ENCODE results near the gene RAP2A. TPM values are rescaled to one million over a fixed set of nuclear protein-coding genes. Genes with fewer than 3 reads are reported as not detected.

RAP2A gene
- total RNA-seq, 1 experiment from 2014 or later: 33.4 TPM

DNA sequence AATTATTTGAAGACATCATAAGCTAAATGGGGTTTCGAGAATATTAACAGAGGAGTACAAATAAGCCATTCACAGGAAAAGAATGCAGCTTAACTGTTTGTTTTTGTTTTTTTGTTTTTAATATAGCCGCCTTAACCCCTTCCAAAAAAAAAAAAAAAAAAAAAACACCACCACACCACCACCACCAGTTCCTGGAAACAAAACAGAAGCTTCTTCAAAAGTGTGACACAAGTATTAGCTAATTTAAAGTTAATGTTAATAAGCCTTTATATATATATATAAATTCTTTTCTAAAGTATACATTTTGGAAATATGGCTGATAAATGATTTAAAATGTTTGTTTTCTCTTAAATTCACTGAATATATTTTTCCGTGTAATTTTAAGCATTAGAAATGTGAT is 1.4 kb downstream of the RAP2A start:
- intact Hi-C loops (cut with micrococcal nuclease): loop anchor here (10.0 kb wide), 1 partner anchor 1871 kb away; no protein-coding TSS in a partner anchor
- H3K27ac Mint-ChIP-seq (ENCODE audit: low read depth, unreplicated experiment): peak overlapping the region; percentile 44
- ChIA-PET POLR2A (interaction anchor here (0.6 to 7.3 kb wide), 20 partner anchors 10 to 1828 kb away, joined by 3 to 139 read pairs (median 4); partner anchors contain the start of genes MBNL2 and UGGT2), CTCF (interaction anchor here (0.6 to 3.2 kb wide), 11 partner anchors 13 to 1811 kb away, joined by 3 to 16 read pairs (median 3); no protein-coding TSS in a partner anchor)
- no peaks in the 10 kb centered on the region for H3K27me3 Mint-ChIP-seq (ENCODE audit: insufficient read depth, unreplicated experiment)
- TF ChIP-seq, protein P1, sequence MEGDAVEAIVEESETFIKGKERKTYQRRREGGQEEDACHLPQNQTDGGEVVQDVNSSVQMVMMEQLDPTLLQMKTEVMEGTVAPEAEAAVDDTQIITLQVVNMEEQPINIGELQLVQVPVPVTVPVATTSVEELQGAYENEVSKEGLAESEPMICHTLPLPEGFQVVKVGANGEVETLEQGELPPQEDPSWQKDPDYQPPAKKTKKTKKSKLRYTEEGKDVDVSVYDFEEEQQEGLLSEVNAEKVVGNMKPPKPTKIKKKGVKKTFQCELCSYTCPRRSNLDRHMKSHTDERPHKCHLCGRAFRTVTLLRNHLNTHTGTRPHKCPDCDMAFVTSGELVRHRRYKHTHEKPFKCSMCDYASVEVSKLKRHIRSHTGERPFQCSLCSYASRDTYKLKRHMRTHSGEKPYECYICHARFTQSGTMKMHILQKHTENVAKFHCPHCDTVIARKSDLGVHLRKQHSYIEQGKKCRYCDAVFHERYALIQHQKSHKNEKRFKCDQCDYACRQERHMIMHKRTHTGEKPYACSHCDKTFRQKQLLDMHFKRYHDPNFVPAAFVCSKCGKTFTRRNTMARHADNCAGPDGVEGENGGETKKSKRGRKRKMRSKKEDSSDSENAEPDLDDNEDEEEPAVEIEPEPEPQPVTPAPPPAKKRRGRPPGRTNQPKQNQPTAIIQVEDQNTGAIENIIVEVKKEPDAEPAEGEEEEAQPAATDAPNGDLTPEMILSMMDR (IDR thresholded peaks at IDR 0.05; ENCODE audit: unreplicated experiment): no peak
- H3K4me3 Mint-ChIP-seq (ENCODE audit: unreplicated experiment): peak overlapping the region; percentile 85
- no peaks in the 10 kb centered on the region for H3K9me3 Mint-ChIP-seq (ENCODE audit: unreplicated experiment)
- H3K36me3 Mint-ChIP-seq (ENCODE audit: insufficient read depth, unreplicated experiment): peaks cover 6% of the 10 kb centered on the region
- DNase-seq (ENCODE audit: unreplicated experiment): no peak
- H3K4me1 Mint-ChIP-seq (ENCODE audit: insufficient read depth, unreplicated experiment): peaks cover 22% of the 10 kb centered on the region
- BruUV-seq (replicated peaks): no TSS peak

DNA sequence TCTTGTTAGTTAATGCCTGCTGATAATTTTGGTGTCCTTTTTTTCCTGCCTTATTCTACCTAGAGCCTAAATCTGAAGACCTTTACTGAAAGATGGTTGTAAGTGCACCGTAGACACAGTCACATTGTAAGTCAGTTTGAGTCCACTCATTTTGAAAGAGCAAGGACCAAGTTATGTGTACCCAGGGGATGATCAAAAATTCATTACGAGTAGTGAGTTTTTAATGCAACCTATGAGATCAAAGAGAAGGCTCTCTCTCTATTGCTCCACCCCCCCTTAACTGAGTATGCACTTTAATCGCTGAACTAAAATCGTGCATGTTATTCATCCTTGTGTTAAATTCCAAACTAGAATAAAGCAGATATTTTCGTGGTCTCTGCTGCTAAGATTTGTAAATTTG is 1.8 kb downstream of the RAP2A start:
- BruUV-seq (replicated peaks): no TSS peak
- intact Hi-C loops (cut with micrococcal nuclease): loop anchor here (10.0 kb wide), 1 partner anchor 1871 kb away; no protein-coding TSS in a partner anchor
- peaks cover 6% of the 10 kb centered on the region for H3K36me3 Mint-ChIP-seq (ENCODE audit: insufficient read depth, unreplicated experiment)
- TF ChIP-seq, protein P1 (IDR thresholded peaks at IDR 0.05; ENCODE audit: unreplicated experiment): no peak
- H3K27ac Mint-ChIP-seq (ENCODE audit: low read depth, unreplicated experiment): peak overlapping the region; percentile 44
- H3K9me3 Mint-ChIP-seq (ENCODE audit: unreplicated experiment): no peaks in the 10 kb centered on the region
- H3K27me3 Mint-ChIP-seq (ENCODE audit: insufficient read depth, unreplicated experiment): no peaks in the 10 kb centered on the region
- peaks cover 22% of the 10 kb centered on the region for H3K4me1 Mint-ChIP-seq (ENCODE audit: insufficient read depth, unreplicated experiment)
- POLR2A ChIA-PET: interaction anchor here (0.7 to 7.3 kb wide), 12 partner anchors 10 to 1828 kb away, joined by 3 to 139 read pairs (median 4); partner anchors contain the start of genes MBNL2 and UGGT2
- CTCF ChIA-PET: interaction anchor here (0.6 to 3.2 kb wide), 9 partner anchors 13 to 1988 kb away, joined by 3 to 16 read pairs (median 3); no protein-coding TSS in a partner anchor
- peak; percentile 19 for DNase-seq (ENCODE audit: unreplicated experiment)
- H3K4me3 Mint-ChIP-seq (ENCODE audit: unreplicated experiment): peak overlapping the region; percentile 85

DNA sequence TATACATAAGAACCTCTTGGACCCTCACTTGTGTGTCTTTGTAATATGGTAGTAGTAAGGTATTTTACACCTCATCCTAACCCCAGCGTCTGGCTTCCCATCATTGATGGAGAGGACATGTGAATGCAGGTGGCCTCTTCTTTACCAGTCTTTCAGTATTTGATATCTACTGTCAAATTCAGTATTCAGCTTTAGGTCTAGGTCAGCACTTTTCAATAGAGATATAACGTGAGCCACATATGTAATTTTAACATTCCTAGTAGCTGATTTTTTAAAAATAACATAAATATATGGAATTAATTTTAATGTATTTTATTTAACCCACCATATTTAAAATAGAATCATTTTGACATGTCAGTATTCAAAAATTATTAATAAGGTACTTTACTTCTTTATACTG is 2.9 kb downstream of the RAP2A start:
- H3K4me3 Mint-ChIP-seq (ENCODE audit: unreplicated experiment): peak overlapping the region; percentile 85
- BruUV-seq (replicated peaks): no TSS peak
- POLR2A ChIA-PET: interaction anchor here (0.6 to 7.3 kb wide), 4 partner anchors 22 to 1794 kb away, joined by 3 to 139 read pairs (median 3); partner anchors contain the start of gene MBNL2
- intact Hi-C loops (cut with micrococcal nuclease): loop anchor here (10.0 kb wide), 1 partner anchor 1872 kb away; no protein-coding TSS in a partner anchor
- CTCF ChIA-PET: interaction anchor here (0.5 to 3.2 kb wide), 5 partner anchors 9 to 364 kb away, joined by 3 to 16 read pairs (median 4); no protein-coding TSS in a partner anchor
- H3K36me3 Mint-ChIP-seq (ENCODE audit: insufficient read depth, unreplicated experiment): peaks cover 6% of the 10 kb centered on the region
- no peaks in the 10 kb centered on the region for H3K27me3 Mint-ChIP-seq (ENCODE audit: insufficient read depth, unreplicated experiment)
- no peak for DNase-seq (ENCODE audit: unreplicated experiment)
- TF ChIP-seq, protein P1 (IDR thresholded peaks at IDR 0.05; ENCODE audit: unreplicated experiment): no peak
- H3K27ac Mint-ChIP-seq (ENCODE audit: low read depth, unreplicated experiment): no peak overlapping the region
- peaks cover 24% of the 10 kb centered on the region for H3K4me1 Mint-ChIP-seq (ENCODE audit: insufficient read depth, unreplicated experiment)
- H3K9me3 Mint-ChIP-seq (ENCODE audit: unreplicated experiment): no peaks in the 10 kb centered on the region

DNA sequence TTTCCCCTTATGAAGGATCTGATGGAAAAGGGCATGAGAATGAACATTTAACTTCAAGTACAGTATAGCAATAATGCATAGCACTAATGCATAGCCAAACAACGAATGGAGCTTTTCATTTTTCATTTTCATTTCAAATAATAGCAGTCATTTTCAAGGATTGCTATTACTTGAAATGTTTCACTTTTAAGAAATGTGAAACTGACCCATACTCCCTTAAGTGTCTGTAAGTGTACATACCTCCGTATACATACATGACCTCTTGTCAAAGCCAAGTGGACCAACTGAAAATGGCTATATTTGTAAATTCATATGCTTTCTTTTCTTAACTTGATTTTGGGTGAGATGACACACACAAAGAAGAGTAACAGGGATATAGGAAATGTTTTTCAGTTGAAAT is 3.8 kb downstream of the RAP2A start:
- Mint-ChIP-seq H3K9me3 (ENCODE audit: unreplicated experiment) (no peaks in the 10 kb centered on the region), H3K36me3 (ENCODE audit: insufficient read depth, unreplicated experiment) (peaks cover 6% of the 10 kb centered on the region), H3K4me1 (ENCODE audit: insufficient read depth, unreplicated experiment) (peaks cover 17% of the 10 kb centered on the region), H3K27ac (ENCODE audit: low read depth, unreplicated experiment) (no peak overlapping the region), H3K4me3 (ENCODE audit: unreplicated experiment) (no peak overlapping the region), H3K27me3 (ENCODE audit: insufficient read depth, unreplicated experiment) (no peaks in the 10 kb centered on the region)
- DNase-seq (ENCODE audit: unreplicated experiment): no peak
- POLR2A ChIA-PET: interaction anchor here (0.6 to 7.3 kb wide), 4 partner anchors 50 to 401 kb away, joined by 3 to 139 read pairs (median 4); partner anchors contain the start of gene MBNL2
- intact Hi-C loops (cut with micrococcal nuclease): loop anchor here (10.0 kb wide), 1 partner anchor 1873 kb away; no protein-coding TSS in a partner anchor
- CTCF ChIA-PET: interaction anchor here (1.3 kb wide), 1 partner anchor 9 kb away, joined by 3 read pairs; no protein-coding TSS in a partner anchor
- TF ChIP-seq, protein P1 (IDR thresholded peaks at IDR 0.05; ENCODE audit: unreplicated experiment): no peak
- no TSS peak for BruUV-seq (replicated peaks)
